ENCODE measurements around the gene ENPP1.

DNA sequence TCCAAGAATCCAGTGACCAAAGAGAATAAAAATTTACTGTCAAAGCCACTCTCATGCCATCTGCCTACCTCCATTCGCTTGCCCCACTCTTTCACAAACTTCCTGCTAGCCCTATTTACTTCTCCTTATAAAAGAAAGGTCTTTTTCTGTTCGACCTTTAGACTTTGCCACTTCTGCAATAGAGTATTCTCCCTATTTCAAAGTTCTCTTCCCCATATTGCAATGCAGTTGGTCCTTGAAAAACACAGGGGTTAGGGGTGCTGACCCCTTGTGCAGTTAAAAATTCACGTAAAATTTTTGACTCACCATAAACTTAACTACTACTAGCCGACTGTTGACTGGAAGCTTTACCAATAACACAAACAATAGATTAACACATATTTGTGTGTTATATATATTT, 128.3 kb downstream of the ENPP1 start:
- TF ChIP-seq XRCC4 (IDR thresholded peaks at IDR 0.05; ENCODE audit: extremely low read depth, insufficient read depth, insufficient read length) (no peak), FOXJ3 (CRISPR knock-in tag; IDR thresholded peaks at IDR 0.05) (no peak), SIN3A (IDR thresholded peaks at IDR 0.05; ENCODE audit: borderline replicate concordance in 2 of 2, control insufficient read depth in 1 of 2, low read depth in 2 of 2, low read length in 2 of 2) (no peak), POLR2A (conservative IDR thresholded peaks at IDR 0.05) (no peak), SAFB (IDR thresholded peaks at IDR 0.05; ENCODE audit: borderline replicate concordance, low read depth, low read length) (no peak), ZNF384 (IDR thresholded peaks at IDR 0.05; ENCODE audit: low read depth, low read length) (no peak), PHF20 (IDR thresholded peaks at IDR 0.05; ENCODE audit: partially characterized antibody) (no peak), CHD2 (IDR thresholded peaks at IDR 0.05; ENCODE audit: low read depth, low read length) (no peak), KDM1A (IDR thresholded peaks at IDR 0.05) (no peak)
- TF ChIP-seq, protein P1, sequence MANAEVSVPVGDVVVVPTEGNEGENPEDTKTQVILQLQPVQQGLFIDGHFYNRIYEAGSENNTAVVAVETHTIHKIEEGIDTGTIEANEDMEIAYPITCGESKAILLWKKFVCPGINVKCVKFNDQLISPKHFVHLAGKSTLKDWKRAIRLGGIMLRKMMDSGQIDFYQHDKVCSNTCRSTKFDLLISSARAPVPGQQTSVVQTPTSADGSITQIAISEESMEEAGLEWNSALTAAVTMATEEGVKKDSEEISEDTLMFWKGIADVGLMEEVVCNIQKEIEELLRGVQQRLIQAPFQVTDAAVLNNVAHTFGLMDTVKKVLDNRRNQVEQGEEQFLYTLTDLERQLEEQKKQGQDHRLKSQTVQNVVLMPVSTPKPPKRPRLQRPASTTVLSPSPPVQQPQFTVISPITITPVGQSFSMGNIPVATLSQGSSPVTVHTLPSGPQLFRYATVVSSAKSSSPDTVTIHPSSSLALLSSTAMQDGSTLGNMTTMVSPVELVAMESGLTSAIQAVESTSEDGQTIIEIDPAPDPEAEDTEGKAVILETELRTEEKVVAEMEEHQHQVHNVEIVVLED (CRISPR knock-in tag; IDR thresholded peaks at IDR 0.05), result no peak
- TF ChIP-seq, protein P2, sequence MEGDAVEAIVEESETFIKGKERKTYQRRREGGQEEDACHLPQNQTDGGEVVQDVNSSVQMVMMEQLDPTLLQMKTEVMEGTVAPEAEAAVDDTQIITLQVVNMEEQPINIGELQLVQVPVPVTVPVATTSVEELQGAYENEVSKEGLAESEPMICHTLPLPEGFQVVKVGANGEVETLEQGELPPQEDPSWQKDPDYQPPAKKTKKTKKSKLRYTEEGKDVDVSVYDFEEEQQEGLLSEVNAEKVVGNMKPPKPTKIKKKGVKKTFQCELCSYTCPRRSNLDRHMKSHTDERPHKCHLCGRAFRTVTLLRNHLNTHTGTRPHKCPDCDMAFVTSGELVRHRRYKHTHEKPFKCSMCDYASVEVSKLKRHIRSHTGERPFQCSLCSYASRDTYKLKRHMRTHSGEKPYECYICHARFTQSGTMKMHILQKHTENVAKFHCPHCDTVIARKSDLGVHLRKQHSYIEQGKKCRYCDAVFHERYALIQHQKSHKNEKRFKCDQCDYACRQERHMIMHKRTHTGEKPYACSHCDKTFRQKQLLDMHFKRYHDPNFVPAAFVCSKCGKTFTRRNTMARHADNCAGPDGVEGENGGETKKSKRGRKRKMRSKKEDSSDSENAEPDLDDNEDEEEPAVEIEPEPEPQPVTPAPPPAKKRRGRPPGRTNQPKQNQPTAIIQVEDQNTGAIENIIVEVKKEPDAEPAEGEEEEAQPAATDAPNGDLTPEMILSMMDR (IDR thresholded peaks at IDR 0.05 in 2 of 3, conservative IDR thresholded peaks at IDR 0.05 in 1 of 3; ENCODE audit: insufficient read depth in 2 of 3, low read depth in 1 of 3, low read length in 3 of 3), result no peak
- TF ChIP-seq, protein P3, sequence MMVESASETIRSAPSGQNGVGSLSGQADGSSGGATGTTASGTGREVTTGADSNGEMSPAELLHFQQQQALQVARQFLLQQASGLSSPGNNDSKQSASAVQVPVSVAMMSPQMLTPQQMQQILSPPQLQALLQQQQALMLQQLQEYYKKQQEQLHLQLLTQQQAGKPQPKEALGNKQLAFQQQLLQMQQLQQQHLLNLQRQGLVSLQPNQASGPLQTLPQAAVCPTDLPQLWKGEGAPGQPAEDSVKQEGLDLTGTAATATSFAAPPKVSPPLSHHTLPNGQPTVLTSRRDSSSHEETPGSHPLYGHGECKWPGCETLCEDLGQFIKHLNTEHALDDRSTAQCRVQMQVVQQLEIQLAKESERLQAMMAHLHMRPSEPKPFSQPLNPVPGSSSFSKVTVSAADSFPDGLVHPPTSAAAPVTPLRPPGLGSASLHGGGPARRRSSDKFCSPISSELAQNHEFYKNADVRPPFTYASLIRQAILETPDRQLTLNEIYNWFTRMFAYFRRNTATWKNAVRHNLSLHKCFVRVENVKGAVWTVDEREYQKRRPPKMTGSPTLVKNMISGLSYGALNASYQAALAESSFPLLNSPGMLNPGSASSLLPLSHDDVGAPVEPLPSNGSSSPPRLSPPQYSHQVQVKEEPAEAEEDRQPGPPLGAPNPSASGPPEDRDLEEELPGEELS (CRISPR knock-in tag; IDR thresholded peaks at IDR 0.05; ENCODE audit: borderline replicate concordance), result no peak
- TF ChIP-seq, protein P4, sequence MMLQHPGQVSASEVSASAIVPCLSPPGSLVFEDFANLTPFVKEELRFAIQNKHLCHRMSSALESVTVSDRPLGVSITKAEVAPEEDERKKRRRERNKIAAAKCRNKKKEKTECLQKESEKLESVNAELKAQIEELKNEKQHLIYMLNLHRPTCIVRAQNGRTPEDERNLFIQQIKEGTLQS (IDR thresholded peaks at IDR 0.05), result no peak
- TF ChIP-seq, protein P4 (CRISPR knock-in tag; conservative IDR thresholded peaks at IDR 0.05), result no peak

Data from K562 (cell line).